ENCODE results near the gene TMEM94. TPM values are rescaled to one million over a fixed set of nuclear protein-coding genes. Genes with fewer than 3 reads are reported as not detected.

The TMEM94 gene
- total RNA-seq, 1 experiment from 2014 or later = 67.0 TPM

- no peak overlapping the region for H3K4me3 ChIP-seq (ENCODE audit: low read depth, low read length, poor library complexity, severe bottlenecking)
- no TSS peak for BruUV-seq (replicated peaks)
- ChIA-PET POLR2A (ENCODE audit: low non-redundant PET) (no interaction called here), CTCF (no interaction called here)
- intact Hi-C loops (cut with micrococcal nuclease; ENCODE audit: unreplicated experiment) = no loop called here
- no peaks in the 10 kb centered on the region for H3K9me3 ChIP-seq (ENCODE audit: low read depth, low read length, poor library complexity, severe bottlenecking)
- no peaks in the 10 kb centered on the region for H3K27me3 ChIP-seq (replicated peaks; ENCODE audit: insufficient read depth, low read depth, low read length, poor library complexity)
- H3K27ac ChIP-seq (ENCODE audit: low read depth, low read length, poor library complexity, severe bottlenecking) = no peak overlapping the region
- no peak for DNase-seq (ENCODE audit: low spot score)
- H3K36me3 ChIP-seq (ENCODE audit: insufficient read depth, low read length, poor library complexity, severe bottlenecking) = no peaks in the 10 kb centered on the region
- no peak for TF ChIP-seq CTCF (conservative IDR thresholded peaks at IDR 0.05; ENCODE audit: low read depth, low read length)
- no peak for TF ChIP-seq EZH2 (IDR thresholded peaks at IDR 0.05; ENCODE audit: borderline replicate concordance, low read depth, low read length, poor library complexity, severe bottlenecking)
- H3K4me1 ChIP-seq (ENCODE audit: insufficient read depth, low read length, poor library complexity, severe bottlenecking) = no peaks in the 10 kb centered on the region
These were observed 84.6 kb downstream of the TMEM94 start for GRCh38 chr17:75540923-75541503.

- POLR2A ChIA-PET (ENCODE audit: low non-redundant PET) = no interaction called here
- BruUV-seq (replicated peaks) = no TSS peak
- CTCF ChIA-PET = no interaction called here
These were observed 85.8 kb downstream of the TMEM94 start for GRCh38 chr17:75542229-75542628.

GRCh38 chr17:75542728-75543336 lies 86.4 kb downstream of the TMEM94 start:
- ChIA-PET POLR2A (ENCODE audit: low non-redundant PET) (no interaction called here), CTCF (no interaction called here)
- no peaks in the 10 kb centered on the region for H3K4me1 ChIP-seq (ENCODE audit: insufficient read depth, low read length, poor library complexity, severe bottlenecking)
- no peaks in the 10 kb centered on the region for H3K36me3 ChIP-seq (ENCODE audit: insufficient read depth, low read length, poor library complexity, severe bottlenecking)
- no peak overlapping the region for H3K4me3 ChIP-seq (ENCODE audit: low read depth, low read length, poor library complexity, severe bottlenecking)
- DNase-seq (ENCODE audit: low spot score) = no peak
- BruUV-seq (replicated peaks) = no TSS peak
- no peaks in the 10 kb centered on the region for H3K9me3 ChIP-seq (ENCODE audit: low read depth, low read length, poor library complexity, severe bottlenecking)
- H3K27ac ChIP-seq (ENCODE audit: low read depth, low read length, poor library complexity, severe bottlenecking) = no peak overlapping the region
- no peak for TF ChIP-seq EZH2 (IDR thresholded peaks at IDR 0.05; ENCODE audit: borderline replicate concordance, low read depth, low read length, poor library complexity, severe bottlenecking)
- TF ChIP-seq CTCF (conservative IDR thresholded peaks at IDR 0.05; ENCODE audit: low read depth, low read length) = no peak
- intact Hi-C loops (cut with micrococcal nuclease; ENCODE audit: unreplicated experiment) = no loop called here
- no peaks in the 10 kb centered on the region for H3K27me3 ChIP-seq (replicated peaks; ENCODE audit: insufficient read depth, low read depth, low read length, poor library complexity)

More at GRCh38 chr17:75542229-75542628, 85.8 kb downstream of the TMEM94 start:
- H3K9me3 ChIP-seq (ENCODE audit: low read depth, low read length, poor library complexity, severe bottlenecking) = no peaks in the 10 kb centered on the region
- H3K36me3 ChIP-seq (ENCODE audit: insufficient read depth, low read length, poor library complexity, severe bottlenecking) = no peaks in the 10 kb centered on the region
- intact Hi-C loops (cut with micrococcal nuclease; ENCODE audit: unreplicated experiment) = no loop called here
- no peak for DNase-seq (ENCODE audit: low spot score)
- TF ChIP-seq EZH2 (IDR thresholded peaks at IDR 0.05; ENCODE audit: borderline replicate concordance, low read depth, low read length, poor library complexity, severe bottlenecking) = no peak
- TF ChIP-seq CTCF (conservative IDR thresholded peaks at IDR 0.05; ENCODE audit: low read depth, low read length) = no peak
- H3K4me3 ChIP-seq (ENCODE audit: low read depth, low read length, poor library complexity, severe bottlenecking) = no peak overlapping the region
- H3K27me3 ChIP-seq (replicated peaks; ENCODE audit: insufficient read depth, low read depth, low read length, poor library complexity) = no peaks in the 10 kb centered on the region
- H3K4me1 ChIP-seq (ENCODE audit: insufficient read depth, low read length, poor library complexity, severe bottlenecking) = no peaks in the 10 kb centered on the region
- no peak overlapping the region for H3K27ac ChIP-seq (ENCODE audit: low read depth, low read length, poor library complexity, severe bottlenecking)

Data from A673 (cell line).